PC-9 (cell line): ENCODE data around the gene ITGA2. TPM values are rescaled to one million over a fixed set of nuclear protein-coding genes. Genes with fewer than 3 reads are reported as not detected.

Source experiments
- BruUV-seq: library from RNA; stranded (reverse); fragments of 400-500 nt; replicated peaks from 2 replicates; lab custom pipeline; 2021; lab: Mats Ljungman, UMichigan
- CTCF ChIA-PET: fragments of 300-600 bp; sonication (Branson Sonifier 250); formaldehyde crosslinking; loops from one replicate; lab custom pipeline; 2022; ENCODE audit warnings: antibody characterized with exemption; lab: Charles Lee
- POLR2A ChIA-PET: fragments of 300-600 bp; sonication (Branson Sonifier 250); formaldehyde crosslinking; loops from one replicate; lab custom pipeline; 2022; ENCODE audit warnings: antibody characterized with exemption; ENCODE audit not compliant: unreplicated experiment; lab: Charles Lee
- DNase-seq, 2 experiments: peaks; one replicate each; pipeline versions ENCODE4 v3.0.0 to v3.0.0-alpha.2; 2015 to 2022; ENCODE audit warnings: mixed read lengths in 1 of 2
- H2AFZ ChIP-seq: fragments of 200-600 bp; sonication (generic); 2 replicates; pipeline ENCODE4 v1.8.1; 2017; ENCODE audit warnings: antibody characterized with exemption
- H3F3A ChIP-seq: fragments of 200-600 bp; sonication (generic); 2 replicates; pipeline ENCODE4 v1.8.1; 2017; ENCODE audit warnings: antibody characterized with exemption, mild to moderate bottlenecking, low read depth; ENCODE audit not compliant: insufficient read depth
- H3K27ac ChIP-seq: fragments of 200-600 bp; sonication (generic); 2 replicates; pipeline ENCODE4 v1.6.1; 2016; ENCODE audit warnings: mixed run types
- H3K27me3 ChIP-seq: fragments of 200-600 bp; sonication (generic); 2 replicates; pipeline ENCODE4 v1.6.1; 2016; ENCODE audit warnings: low read depth, mixed run types; ENCODE audit not compliant: insufficient read depth
- H3K36me3 ChIP-seq: fragments of 200-600 bp; sonication (generic); 2 replicates; pipeline ENCODE4 v1.6.1; 2016; ENCODE audit warnings: low read depth, mixed run types
- H3K4me1 ChIP-seq: fragments of 200-600 bp; sonication (generic); replicated peaks from 2 replicates; pipeline ENCODE4 v1.6.1; 2016; ENCODE audit warnings: mixed run types; ENCODE audit not compliant: insufficient read depth
- H3K4me2 ChIP-seq: fragments of 200-600 bp; sonication (generic); 2 replicates; pipeline ENCODE4 v1.6.1; 2017; ENCODE audit warnings: mixed run types
- H3K4me3 ChIP-seq: fragments of 200-600 bp; sonication (generic); 2 replicates; pipeline ENCODE4 v1.6.1; 2016; ENCODE audit warnings: mixed run types
- H3K79me2 ChIP-seq: fragments of 200-600 bp; sonication (generic); 2 replicates; pipeline ENCODE4 v1.6.1; 2017; ENCODE audit warnings: low read depth, mixed run types
- H3K9me2 ChIP-seq: fragments of 200-600 bp; sonication (generic); 2 replicates; pipeline ENCODE4 v1.8.1; 2017; ENCODE audit warnings: mild to moderate bottlenecking; ENCODE audit not compliant: insufficient read depth
- H3K9me3 ChIP-seq: fragments of 200-600 bp; sonication (generic); 2 replicates; pipeline ENCODE4 v1.8.1; 2016; ENCODE audit warnings: low read depth; ENCODE audit not compliant: insufficient read depth
- H4K20me1 ChIP-seq: fragments of 200-600 bp; sonication (generic); 2 replicates; pipeline ENCODE4 v1.8.1; 2017; ENCODE audit not compliant: insufficient read depth
- EZH2 ChIP-seq: fragments of 200-600 bp; sonication (generic); IDR thresholded peaks from 2 replicates; pipeline ENCODE4 v1.8.0; 2017; ENCODE audit warnings: antibody characterized with exemption, low read depth
- intact Hi-C: fragments of 100-400 bp; cut with micrococcal nuclease; formaldehyde crosslinking; loops from one replicate; pipeline ENCODE4 v1.10.0; 2022; ENCODE audit not compliant: unreplicated experiment
- total RNA-seq: library from RNA; stranded (reverse); gene quantifications from 2 replicates; pipeline ENCODE4 v1.2.3, GENCODE V29; 2021
- TF ChIP-seq, protein P1 (sequence below): fragments of 200-600 bp; sonication (generic); conservative IDR thresholded peaks from 2 replicates; pipeline ENCODE4 v1.6.1; 2017; ENCODE audit warnings: mixed run types, antibody characterized with exemption, mild to moderate bottlenecking, moderate library complexity

Gene ITGA2
- total RNA-seq, 1 experiment from 2014 or later: 35.8 TPM

DNA sequence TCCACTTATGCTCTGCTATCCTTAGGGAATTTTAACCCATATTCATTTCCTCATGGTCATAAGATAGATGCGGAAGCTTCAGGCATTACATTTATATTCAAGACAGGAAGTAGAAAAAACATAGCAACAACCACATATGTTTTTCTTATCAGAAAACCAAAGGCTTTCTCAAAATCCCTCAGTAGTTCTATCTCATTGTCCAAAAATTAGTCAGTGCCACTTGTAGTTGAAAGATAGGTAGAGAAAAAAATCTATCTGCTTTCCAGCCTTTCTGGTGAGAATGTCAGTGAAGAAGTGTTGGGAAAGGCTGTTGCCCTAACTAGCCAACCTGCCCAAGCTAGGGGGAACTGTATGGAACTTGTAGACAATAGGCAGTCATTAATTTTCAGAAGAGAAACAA lies 143.9 kb downstream of the ITGA2 start:
- H3K9me3 ChIP-seq: no peaks in the 10 kb centered on the region
- no peak overlapping the region for H3K4me2 ChIP-seq
- H2AFZ ChIP-seq: no peak overlapping the region
- no peak overlapping the region for H3K27ac ChIP-seq
- intact Hi-C loops: no loop called here
- H3K36me3 ChIP-seq: no peaks in the 10 kb centered on the region
- DNase-seq: no peak
- BruUV-seq: no TSS peak
- no peaks in the 10 kb centered on the region for H4K20me1 ChIP-seq
- CTCF ChIA-PET: no interaction called here
- H3K9me2 ChIP-seq: no peaks in the 10 kb centered on the region
- H3K4me1 ChIP-seq: no peaks in the 10 kb centered on the region
- H3K4me3 ChIP-seq: no peak overlapping the region
- no peaks in the 10 kb centered on the region for H3K27me3 ChIP-seq
- H3F3A ChIP-seq: no peaks in the 10 kb centered on the region
- TF ChIP-seq EZH2: no peak
- TF ChIP-seq, protein P1, sequence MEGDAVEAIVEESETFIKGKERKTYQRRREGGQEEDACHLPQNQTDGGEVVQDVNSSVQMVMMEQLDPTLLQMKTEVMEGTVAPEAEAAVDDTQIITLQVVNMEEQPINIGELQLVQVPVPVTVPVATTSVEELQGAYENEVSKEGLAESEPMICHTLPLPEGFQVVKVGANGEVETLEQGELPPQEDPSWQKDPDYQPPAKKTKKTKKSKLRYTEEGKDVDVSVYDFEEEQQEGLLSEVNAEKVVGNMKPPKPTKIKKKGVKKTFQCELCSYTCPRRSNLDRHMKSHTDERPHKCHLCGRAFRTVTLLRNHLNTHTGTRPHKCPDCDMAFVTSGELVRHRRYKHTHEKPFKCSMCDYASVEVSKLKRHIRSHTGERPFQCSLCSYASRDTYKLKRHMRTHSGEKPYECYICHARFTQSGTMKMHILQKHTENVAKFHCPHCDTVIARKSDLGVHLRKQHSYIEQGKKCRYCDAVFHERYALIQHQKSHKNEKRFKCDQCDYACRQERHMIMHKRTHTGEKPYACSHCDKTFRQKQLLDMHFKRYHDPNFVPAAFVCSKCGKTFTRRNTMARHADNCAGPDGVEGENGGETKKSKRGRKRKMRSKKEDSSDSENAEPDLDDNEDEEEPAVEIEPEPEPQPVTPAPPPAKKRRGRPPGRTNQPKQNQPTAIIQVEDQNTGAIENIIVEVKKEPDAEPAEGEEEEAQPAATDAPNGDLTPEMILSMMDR: no peak
- POLR2A ChIA-PET: no interaction called here
- no peaks in the 10 kb centered on the region for H3K79me2 ChIP-seq

Other genes with a start within 250 kb of the ITGA2 start
- gene ITGA1, start 201.4 kb upstream of the ITGA2 start, total RNA-seq: 3.0 and 4.0 TPM in 2 replicates
- 19.8 and 21.5 TPM in 2 replicates for gene PELO, start 201.4 kb upstream of the ITGA2 start, total RNA-seq
- 23.6 and 24.4 TPM in 2 replicates for gene MOCS2, start 120.4 kb downstream of the ITGA2 start, total RNA-seq